Measurements from ENCODE around the gene CRYBG2. TPM values are rescaled to one million over a fixed set of nuclear protein-coding genes. Genes with fewer than 3 reads are reported as not detected.
A peak's percentile ranks its signal among the peaks of the same experiment; 100 is the strongest.

CRYBG2 gene
- total RNA-seq, 1 donor from 2014 or later = 1.1 TPM

DNA sequence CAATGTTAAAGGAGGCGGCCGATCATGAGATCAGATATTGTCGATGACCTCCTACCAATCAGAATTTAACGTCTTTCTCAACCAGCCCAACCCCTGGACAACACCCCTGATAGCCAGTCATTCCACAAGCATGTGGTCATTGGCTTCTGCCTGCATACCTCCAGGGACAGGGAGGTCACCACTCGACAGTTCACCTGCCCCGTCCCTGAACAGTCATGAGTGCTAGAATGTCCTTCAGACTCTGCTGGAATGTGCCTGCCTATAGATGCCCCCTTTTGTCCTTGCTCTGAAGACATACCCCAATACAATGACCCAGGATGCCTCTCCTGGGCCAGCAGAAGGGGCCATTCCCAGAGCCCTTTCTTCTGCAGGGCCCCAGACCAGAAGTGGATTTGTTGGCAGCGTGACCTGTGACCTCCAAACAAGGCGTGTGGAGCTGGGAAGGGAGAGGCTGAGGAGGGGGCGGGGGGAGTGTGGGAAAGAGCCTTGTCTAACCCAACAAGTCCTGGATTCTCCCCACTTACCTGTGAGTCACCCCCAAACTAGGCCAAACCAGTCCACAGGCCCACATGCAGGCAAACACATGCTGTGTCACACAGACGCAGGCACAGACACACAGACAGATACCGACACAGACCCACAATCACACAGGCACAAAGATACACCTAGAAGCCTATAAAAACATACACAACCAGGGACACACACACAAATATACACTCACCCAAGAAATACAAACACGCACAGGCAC, 2.2 kb downstream of the CRYBG2 start:
- H3K27me3 Mint-ChIP-seq = no peaks in the 10 kb centered on the region
- peaks cover 3% of the 10 kb centered on the region for H3K4me1 Mint-ChIP-seq
- no peaks in the 10 kb centered on the region for H3K36me3 Mint-ChIP-seq (ENCODE audit: low read depth)
- intact Hi-C loops (cut with micrococcal nuclease) = no loop called here
- no peak overlapping the region for H3K4me3 Mint-ChIP-seq
- DNase-seq = no peak
- no peaks in the 10 kb centered on the region for H3K9me3 Mint-ChIP-seq
- no peak overlapping the region for H3K27ac Mint-ChIP-seq

DNA sequence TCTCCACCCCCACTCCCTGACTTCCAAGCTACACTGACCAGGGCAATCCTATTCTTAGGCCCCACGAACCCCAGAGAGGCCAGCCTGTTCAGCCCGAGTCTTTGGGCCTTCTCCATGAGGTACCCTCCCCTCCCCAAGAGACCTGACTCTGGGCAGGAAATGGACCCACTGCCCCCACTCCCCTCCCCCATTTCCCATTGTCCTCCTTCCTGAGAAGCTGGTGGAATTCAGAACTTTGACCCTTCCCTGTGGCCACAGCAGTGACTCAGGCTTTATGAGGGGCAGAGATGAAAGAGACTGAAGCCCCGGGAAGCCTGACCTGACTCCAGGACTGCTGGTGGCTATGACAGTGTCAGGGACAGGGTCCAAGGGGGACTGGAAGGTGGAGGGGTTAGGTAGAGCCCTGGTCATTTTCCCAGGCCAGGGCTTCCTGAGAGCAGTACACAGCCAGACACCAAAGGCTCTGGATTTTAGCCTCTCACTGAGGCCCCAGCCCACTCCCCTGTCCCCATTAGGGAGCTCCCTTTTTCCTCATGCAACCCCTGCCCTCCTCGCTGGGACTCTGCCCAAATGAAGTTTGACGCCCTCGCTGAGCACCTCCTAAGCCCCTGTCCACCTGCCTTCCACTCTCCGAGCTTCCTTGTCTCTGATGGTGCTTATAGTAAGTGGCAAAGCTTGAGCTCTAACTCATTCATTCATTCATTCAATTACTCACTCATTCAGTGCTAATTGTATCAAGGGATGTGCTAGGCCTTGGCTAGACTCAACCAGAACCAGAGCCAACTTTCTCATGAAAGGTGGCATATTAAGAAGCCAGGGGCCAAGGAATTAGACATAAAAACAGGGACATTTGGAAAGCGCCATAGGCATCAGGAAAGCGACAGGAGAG, 3.0 kb downstream of the CRYBG2 start:
- intact Hi-C loops (cut with micrococcal nuclease) = no loop called here
- Mint-ChIP-seq H3K4me1 (peaks cover 3% of the 10 kb centered on the region), H3K4me3 (no peak overlapping the region), H3K27ac (peak overlapping the region; percentile 43), H3K36me3 (ENCODE audit: low read depth) (no peaks in the 10 kb centered on the region), H3K27me3 (no peaks in the 10 kb centered on the region), H3K9me3 (no peaks in the 10 kb centered on the region)
- no peak for DNase-seq

- Mint-ChIP-seq H3K36me3 (ENCODE audit: low read depth) (no peaks in the 10 kb centered on the region), H3K9me3 (no peaks in the 10 kb centered on the region), H3K4me3 (no peak overlapping the region), H3K4me1 (no peaks in the 10 kb centered on the region), H3K27me3 (no peaks in the 10 kb centered on the region), H3K27ac (no peak overlapping the region)
- no peak for DNase-seq
- intact Hi-C loops (cut with micrococcal nuclease) = no loop called here
Measured at GRCh38 chr1:26350343-26350700, 3.6 kb downstream of the CRYBG2 start.

- Mint-ChIP-seq H3K36me3 (ENCODE audit: low read depth) (no peaks in the 10 kb centered on the region), H3K27me3 (no peaks in the 10 kb centered on the region), H3K4me3 (no peak overlapping the region), H3K4me1 (no peaks in the 10 kb centered on the region), H3K9me3 (no peaks in the 10 kb centered on the region), H3K27ac (no peak overlapping the region)
- intact Hi-C loops (cut with micrococcal nuclease) = no loop called here
- DNase-seq = no peak
Measured at GRCh38 chr1:26349877-26350244, 4.1 kb downstream of the CRYBG2 start.

DNA sequence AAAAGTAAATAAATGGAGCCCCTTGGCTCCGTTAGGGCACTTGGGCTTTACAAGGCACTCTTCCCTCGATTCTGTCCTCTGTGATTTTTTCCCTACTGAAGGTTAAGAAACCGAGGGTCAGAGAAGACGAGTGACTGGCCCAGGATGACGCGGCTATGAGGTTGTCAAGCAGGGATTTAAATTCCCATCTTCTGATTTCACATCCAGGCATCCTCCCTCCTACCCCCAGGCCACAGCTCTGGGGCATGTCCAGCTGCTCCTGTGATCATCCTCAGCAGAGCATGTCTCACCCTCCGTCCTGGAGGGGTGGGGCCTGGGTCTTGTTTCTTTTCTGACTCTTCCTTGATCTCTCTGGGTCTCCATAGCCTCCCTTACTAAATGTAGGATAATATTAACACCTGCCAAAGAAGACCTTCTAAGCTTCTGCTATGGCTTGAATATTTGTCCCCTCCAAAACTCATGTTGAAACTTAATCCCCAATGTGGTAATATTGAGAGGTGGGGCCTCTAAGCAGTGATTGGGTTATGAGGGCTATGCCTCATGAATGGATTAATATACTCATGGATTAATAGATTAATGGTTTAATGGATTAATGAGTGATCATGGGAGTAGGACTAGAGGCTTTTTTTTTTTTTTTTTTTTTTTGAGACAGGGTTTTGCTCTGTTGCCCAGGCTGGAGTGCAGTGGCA, 4.6 kb downstream of the CRYBG2 start:
- H3K36me3 Mint-ChIP-seq (ENCODE audit: low read depth) = no peaks in the 10 kb centered on the region
- H3K9me3 Mint-ChIP-seq = no peaks in the 10 kb centered on the region
- intact Hi-C loops (cut with micrococcal nuclease) = no loop called here
- H3K27ac Mint-ChIP-seq = no peak overlapping the region
- no peak overlapping the region for H3K4me3 Mint-ChIP-seq
- no peaks in the 10 kb centered on the region for H3K27me3 Mint-ChIP-seq
- no peaks in the 10 kb centered on the region for H3K4me1 Mint-ChIP-seq
- no peak for DNase-seq

DNA sequence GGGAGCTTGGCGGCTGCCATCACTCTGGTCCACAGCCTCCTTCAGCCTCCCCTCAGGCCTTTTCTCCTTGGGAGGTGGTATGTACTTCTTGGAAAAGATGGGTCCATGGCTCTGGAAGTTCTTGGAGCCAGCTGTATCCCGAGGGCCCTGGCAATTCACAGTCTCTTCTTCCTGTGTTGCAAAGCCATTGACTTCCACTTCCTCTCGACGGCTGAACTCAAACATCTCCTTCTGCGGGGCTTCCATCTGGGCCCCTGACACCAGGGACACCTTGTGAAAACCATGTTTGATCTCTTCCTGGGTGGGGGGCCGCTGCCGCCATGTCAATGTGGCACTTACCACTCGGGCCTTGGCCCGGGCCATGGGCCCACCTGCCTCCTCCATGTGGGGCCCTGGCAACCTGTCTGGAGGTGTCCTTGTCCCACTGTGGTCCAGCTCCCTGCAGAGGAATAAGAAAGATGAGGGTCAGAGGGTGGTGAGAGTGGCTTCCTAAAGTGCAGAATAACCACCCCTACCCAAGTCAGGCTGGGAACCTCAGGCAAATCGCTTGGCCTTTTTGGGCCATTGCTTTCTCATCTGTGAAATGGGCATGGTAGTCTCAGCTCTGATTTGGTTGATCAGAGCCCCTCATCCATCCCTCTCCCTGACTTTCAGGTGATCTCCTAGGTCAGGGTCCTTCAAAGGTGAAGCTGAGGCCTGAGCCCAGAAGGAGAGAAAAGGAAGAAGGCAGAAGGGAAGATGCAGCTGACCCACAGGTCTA, 7.5 kb downstream of the CRYBG2 start:
- intact Hi-C loops (cut with micrococcal nuclease) = no loop called here
- H3K4me3 Mint-ChIP-seq = no peak overlapping the region
- no peaks in the 10 kb centered on the region for H3K27me3 Mint-ChIP-seq
- H3K9me3 Mint-ChIP-seq = no peaks in the 10 kb centered on the region
- H3K4me1 Mint-ChIP-seq = no peaks in the 10 kb centered on the region
- H3K27ac Mint-ChIP-seq = no peak overlapping the region
- DNase-seq = no peak
- H3K36me3 Mint-ChIP-seq (ENCODE audit: low read depth) = no peaks in the 10 kb centered on the region

DNA sequence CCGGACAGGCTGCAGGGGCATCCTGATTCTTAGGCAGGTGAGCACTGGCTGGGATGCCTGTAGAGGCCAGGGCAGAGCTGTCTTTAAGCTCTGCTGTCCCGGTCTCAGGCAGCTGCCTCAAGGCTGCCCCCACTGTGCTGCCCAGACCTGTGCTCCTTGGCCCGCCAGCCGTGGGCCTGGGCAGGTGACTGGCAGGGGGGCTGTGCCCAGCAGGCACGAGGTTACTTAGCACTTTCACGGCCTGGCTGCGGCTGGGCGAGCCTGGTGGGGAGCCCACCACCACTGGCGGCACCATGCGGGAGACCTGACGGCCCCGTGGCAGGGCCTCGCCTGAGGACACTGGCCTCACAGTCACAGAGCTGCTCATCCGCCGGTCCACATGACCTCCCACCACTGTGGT, 8.2 kb downstream of the CRYBG2 start:
- intact Hi-C loops (cut with micrococcal nuclease) = no loop called here

GRCh38 chr1:26344147-26344920, 9.6 kb downstream of the CRYBG2 start:
- peaks cover 3% of the 10 kb centered on the region for H3K27me3 Mint-ChIP-seq
- no peak overlapping the region for H3K27ac Mint-ChIP-seq
- no peaks in the 10 kb centered on the region for H3K4me1 Mint-ChIP-seq
- no peaks in the 10 kb centered on the region for H3K36me3 Mint-ChIP-seq (ENCODE audit: low read depth)
- no peak overlapping the region for H3K4me3 Mint-ChIP-seq
- no peak for DNase-seq
- no peaks in the 10 kb centered on the region for H3K9me3 Mint-ChIP-seq
- intact Hi-C loops (cut with micrococcal nuclease) = no loop called here

More for the DNA sequence above, 8.2 kb downstream of the CRYBG2 start:
- H3K4me3 Mint-ChIP-seq = no peak overlapping the region
- H3K36me3 Mint-ChIP-seq (ENCODE audit: low read depth) = no peaks in the 10 kb centered on the region
- no peaks in the 10 kb centered on the region for H3K27me3 Mint-ChIP-seq
- H3K27ac Mint-ChIP-seq = no peak overlapping the region
- H3K9me3 Mint-ChIP-seq = no peaks in the 10 kb centered on the region
- DNase-seq = no peak
- no peaks in the 10 kb centered on the region for H3K4me1 Mint-ChIP-seq

- Mint-ChIP-seq H3K27me3 (peaks cover 3% of the 10 kb centered on the region), H3K36me3 (ENCODE audit: low read depth) (no peaks in the 10 kb centered on the region), H3K27ac (no peak overlapping the region), H3K4me1 (peaks cover 3% of the 10 kb centered on the region), H3K4me3 (no peak overlapping the region), H3K9me3 (no peaks in the 10 kb centered on the region)
- intact Hi-C loops (cut with micrococcal nuclease) = no loop called here
- DNase-seq = no peak
Measured at GRCh38 chr1:26340047-26340481, 13.9 kb downstream of the CRYBG2 start.

- no peaks in the 10 kb centered on the region for H3K36me3 Mint-ChIP-seq (ENCODE audit: low read depth)
- peaks cover 3% of the 10 kb centered on the region for H3K4me1 Mint-ChIP-seq
- DNase-seq = no peak
- no peaks in the 10 kb centered on the region for H3K9me3 Mint-ChIP-seq
- no peak overlapping the region for H3K27ac Mint-ChIP-seq
- H3K4me3 Mint-ChIP-seq = no peak overlapping the region
- H3K27me3 Mint-ChIP-seq = peaks cover 8% of the 10 kb centered on the region
- intact Hi-C loops (cut with micrococcal nuclease) = no loop called here
Measured at GRCh38 chr1:26338670-26339069, 15.3 kb downstream of the CRYBG2 start.

DNA sequence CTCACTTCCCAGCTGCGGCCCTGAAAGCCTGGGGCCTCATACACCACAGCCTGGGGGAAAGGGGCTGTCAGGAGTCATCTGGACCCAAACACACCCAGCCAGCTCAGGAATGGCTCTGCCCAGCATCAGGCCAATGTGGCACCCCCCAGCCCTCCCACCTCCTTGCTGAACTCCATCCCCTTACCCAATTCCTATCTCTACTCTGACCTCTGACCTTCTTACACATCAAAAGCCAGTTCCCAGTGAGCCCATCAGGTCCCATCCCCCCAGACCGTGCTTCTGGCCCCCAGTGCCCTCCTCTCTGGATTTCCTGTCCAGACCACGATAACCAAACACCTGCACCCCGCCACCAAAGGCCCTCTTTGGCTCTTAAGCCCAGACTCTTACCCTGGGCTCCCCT, 16.3 kb downstream of the CRYBG2 start:
- H3K27me3 Mint-ChIP-seq = peaks cover 8% of the 10 kb centered on the region
- H3K4me3 Mint-ChIP-seq = peak overlapping the region; percentile 54
- H3K4me1 Mint-ChIP-seq = peaks cover 3% of the 10 kb centered on the region
- no peaks in the 10 kb centered on the region for H3K9me3 Mint-ChIP-seq
- H3K27ac Mint-ChIP-seq = no peak overlapping the region
- no peak for DNase-seq
- no peaks in the 10 kb centered on the region for H3K36me3 Mint-ChIP-seq (ENCODE audit: low read depth)
- intact Hi-C loops (cut with micrococcal nuclease) = loop anchor here (2.0 kb wide), 1 partner anchor 21 kb away; no protein-coding TSS in a partner anchor

GRCh38 chr1:26337206-26337535, 16.8 kb downstream of the CRYBG2 start:
- no peaks in the 10 kb centered on the region for H3K9me3 Mint-ChIP-seq
- peaks cover 3% of the 10 kb centered on the region for H3K4me1 Mint-ChIP-seq
- intact Hi-C loops (cut with micrococcal nuclease) = loop anchor here (2.0 kb wide), 1 partner anchor 22 kb away; no protein-coding TSS in a partner anchor
- DNase-seq = no peak
- no peak overlapping the region for H3K27ac Mint-ChIP-seq
- peaks cover 8% of the 10 kb centered on the region for H3K27me3 Mint-ChIP-seq
- peak overlapping the region; percentile 43 for H3K4me3 Mint-ChIP-seq
- no peaks in the 10 kb centered on the region for H3K36me3 Mint-ChIP-seq (ENCODE audit: low read depth)

Measured in activated CD4-positive, alpha-beta T cell treated with anti-CD3 and anti-CD28 coated beads, Interleukin-2, amount 10 ng/mL, durations not matched to agents 24 days and 14 days (primary cell).